HEK293T (cell line): Measurements from ENCODE around the gene SPRR5.

ENCODE experiments used
- CTCF ChIA-PET: fragments of 350-600 bp; formaldehyde crosslinking; extraction: SDS; loops from one replicate; lab custom pipeline; 2021; ENCODE audit warnings: antibody characterized with exemption, inconsistent platforms; lab: Yijun Ruan, JAX
- POLR2A ChIA-PET: fragments of 350-600 bp; formaldehyde crosslinking; extraction: SDS; loops from one replicate; lab custom pipeline; 2020; ENCODE audit warnings: antibody characterized with exemption, inconsistent platforms; lab: Yijun Ruan, JAX
- DNase-seq: peaks from one replicate; pipeline ENCODE4 v3.0.0; 2012; ENCODE audit warnings: mixed read lengths; ENCODE audit errors: extremely low spot score
- ARNT ChIP-seq: fragments of 450-650 bp; IDR thresholded peaks from 2 replicates; pipeline ENCODE4 v1.6.1; 2017; ENCODE audit warnings: mild to moderate bottlenecking
- BHLHE40 ChIP-seq: fragments of 450-650 bp; IDR thresholded peaks from 2 replicates; pipeline ENCODE4 v1.6.1; 2016; ENCODE audit warnings: mild to moderate bottlenecking, moderate library complexity, borderline replicate concordance
- CTBP1 ChIP-seq: fragments of 450-650 bp; IDR thresholded peaks from 2 replicates; pipeline ENCODE4 v1.6.1; 2016; ENCODE audit warnings: borderline replicate concordance
- ELF4 ChIP-seq: fragments of 450-650 bp; IDR thresholded peaks from 2 replicates; pipeline ENCODE4 v1.6.1; 2017; ENCODE audit warnings: antibody characterized with exemption
- FOXA1 ChIP-seq: fragments of 450-650 bp; IDR thresholded peaks from 2 replicates; pipeline ENCODE4 v1.6.1; 2016; ENCODE audit warnings: mild to moderate bottlenecking
- FOXK2 ChIP-seq: fragments of 450-650 bp; IDR thresholded peaks from 2 replicates; pipeline ENCODE4 v1.6.1; 2016; ENCODE audit warnings: mild to moderate bottlenecking
- FOXM1 ChIP-seq: fragments of 450-650 bp; IDR thresholded peaks from 2 replicates; pipeline ENCODE4 v1.6.1; 2017; ENCODE audit warnings: mild to moderate bottlenecking, borderline replicate concordance
- HDGF ChIP-seq: fragments of 450-650 bp; IDR thresholded peaks from 2 replicates; pipeline ENCODE4 v1.6.1; 2017; ENCODE audit warnings: antibody characterized with exemption, borderline replicate concordance
- L3MBTL2 ChIP-seq: fragments of 450-650 bp; conservative IDR thresholded peaks from 2 replicates; pipeline ENCODE4 v1.6.1; 2016; ENCODE audit warnings: mild to moderate bottlenecking
- LEF1 ChIP-seq: fragments of 450-650 bp; IDR thresholded peaks from 2 replicates; pipeline ENCODE4 v1.6.1; 2017; ENCODE audit warnings: mild to moderate bottlenecking, borderline replicate concordance
- NFRKB ChIP-seq: fragments of 450-650 bp; IDR thresholded peaks from 2 replicates; pipeline ENCODE4 v1.6.1; 2016; ENCODE audit warnings: mild to moderate bottlenecking, moderate library complexity
- SP1 ChIP-seq: fragments of 450-650 bp; IDR thresholded peaks from 2 replicates; pipeline ENCODE4 v1.6.1; 2017
- SUZ12 ChIP-seq: fragments of 450-650 bp; IDR thresholded peaks from 2 replicates; pipeline ENCODE4 v1.6.1; 2016; ENCODE audit warnings: mild to moderate bottlenecking
- TARDBP ChIP-seq: fragments of 450-650 bp; IDR thresholded peaks from 2 replicates; pipeline ENCODE4 v1.6.1; 2016
- ZNF384 ChIP-seq: fragments of 450-650 bp; IDR thresholded peaks from 2 replicates; pipeline ENCODE4 v1.6.1; 2016
- TF ChIP-seq, protein P1 (sequence below): fragments of 450-650 bp; IDR thresholded peaks from 2 replicates; pipeline ENCODE4 v1.6.1; 2016

The SPRR5 gene

DNA sequence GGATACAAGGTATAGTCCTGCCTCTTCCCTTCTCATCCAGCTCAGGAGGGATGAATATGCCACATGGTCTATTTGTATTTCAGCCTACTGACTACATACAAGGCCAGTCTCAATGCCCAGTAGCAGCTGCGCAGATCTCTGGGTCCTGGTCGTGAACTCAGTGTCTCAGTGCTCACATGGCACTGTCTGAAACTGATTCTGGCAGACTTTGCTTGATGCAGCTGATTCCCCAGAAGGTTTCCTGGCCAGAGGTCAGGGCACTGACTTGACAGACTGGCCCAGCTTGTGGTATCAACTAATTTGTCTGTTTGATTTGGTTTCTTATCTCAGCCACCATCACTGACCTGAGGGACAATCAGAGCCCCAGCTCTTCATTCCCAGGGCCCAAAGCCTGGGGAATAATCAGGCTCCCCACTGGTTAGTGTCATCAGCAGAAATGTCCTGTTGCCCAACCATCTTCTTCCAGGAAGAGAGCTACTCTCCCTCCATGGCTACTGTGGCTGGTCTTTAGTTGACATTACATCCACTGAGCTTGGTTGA lies 15.9 kb downstream of the SPRR5 start:
- no peak for TF ChIP-seq NFRKB
- no peak for TF ChIP-seq SP1
- no peak for TF ChIP-seq CTBP1
- no peak for TF ChIP-seq L3MBTL2
- TF ChIP-seq FOXM1, result no peak
- no peak for TF ChIP-seq HDGF
- DNase-seq, result no peak
- ChIA-PET POLR2A (no interaction called here), CTCF (no interaction called here)

DNA sequence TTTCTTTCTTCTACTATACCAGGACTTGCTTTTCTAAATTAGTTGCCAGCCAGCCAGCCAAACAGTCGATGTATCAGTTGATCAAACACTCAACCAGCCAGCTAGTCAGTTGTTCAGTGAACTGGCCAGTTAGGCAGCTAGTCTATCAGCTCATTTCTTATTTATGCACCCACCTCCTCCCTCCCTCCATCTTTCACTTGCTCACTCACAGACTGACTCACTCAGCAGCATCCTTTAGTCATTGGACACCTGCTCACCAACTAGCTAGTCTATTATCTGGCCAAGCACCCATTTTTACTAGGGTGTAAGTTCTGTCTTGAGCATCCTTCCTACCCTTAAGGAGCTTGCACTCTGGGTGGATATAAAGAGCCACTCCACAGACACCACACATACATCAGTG lies 17.5 kb downstream of the SPRR5 start:
- TF ChIP-seq FOXK2, result no peak
- no peak for TF ChIP-seq NFRKB
- TF ChIP-seq, protein P1, sequence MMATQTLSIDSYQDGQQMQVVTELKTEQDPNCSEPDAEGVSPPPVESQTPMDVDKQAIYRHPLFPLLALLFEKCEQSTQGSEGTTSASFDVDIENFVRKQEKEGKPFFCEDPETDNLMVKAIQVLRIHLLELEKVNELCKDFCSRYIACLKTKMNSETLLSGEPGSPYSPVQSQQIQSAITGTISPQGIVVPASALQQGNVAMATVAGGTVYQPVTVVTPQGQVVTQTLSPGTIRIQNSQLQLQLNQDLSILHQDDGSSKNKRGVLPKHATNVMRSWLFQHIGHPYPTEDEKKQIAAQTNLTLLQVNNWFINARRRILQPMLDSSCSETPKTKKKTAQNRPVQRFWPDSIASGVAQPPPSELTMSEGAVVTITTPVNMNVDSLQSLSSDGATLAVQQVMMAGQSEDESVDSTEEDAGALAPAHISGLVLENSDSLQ, result no peak
- TF ChIP-seq ELF4, result no peak
- TF ChIP-seq HDGF, result no peak
- no peak for TF ChIP-seq ARNT
- TF ChIP-seq FOXA1, result no peak
- no peak for TF ChIP-seq LEF1
- no peak for TF ChIP-seq CTBP1
- no peak for TF ChIP-seq TARDBP
- no peak for TF ChIP-seq SUZ12
- no peak for TF ChIP-seq BHLHE40
- no peak for TF ChIP-seq ZNF384
- no peak for TF ChIP-seq SP1
- no peak for TF ChIP-seq FOXM1
- no peak for TF ChIP-seq L3MBTL2
- POLR2A ChIA-PET, result no interaction called here
- DNase-seq, result no peak
- CTCF ChIA-PET, result no interaction called here

DNA sequence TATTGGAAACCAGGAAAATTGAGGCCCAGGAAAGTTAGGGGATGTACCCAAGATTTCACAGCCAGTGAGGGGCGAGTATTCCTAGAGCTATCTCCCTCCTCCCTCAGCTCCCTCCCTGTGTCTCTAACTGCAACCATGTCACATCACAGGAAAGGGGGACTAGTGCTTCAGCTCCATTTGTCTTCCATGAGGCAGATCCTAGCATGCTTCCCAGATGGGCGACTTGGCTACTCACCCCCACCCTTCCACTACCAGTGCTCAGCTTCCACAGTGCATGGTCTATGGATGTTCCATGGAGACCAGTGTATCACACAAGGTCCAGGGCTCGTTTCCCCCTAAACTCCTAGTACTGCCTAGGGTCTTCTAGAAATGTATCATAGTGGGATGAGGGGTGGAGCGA lies 18.8 kb downstream of the SPRR5 start:
- TF ChIP-seq ELF4, result no peak
- TF ChIP-seq HDGF, result no peak
- TF ChIP-seq SUZ12, result no peak
- TF ChIP-seq ZNF384, result no peak
- TF ChIP-seq CTBP1, result no peak
- TF ChIP-seq LEF1, result no peak
- no peak for TF ChIP-seq L3MBTL2
- TF ChIP-seq ARNT, result no peak
- no peak for TF ChIP-seq NFRKB
- TF ChIP-seq, protein P1, result no peak
- no peak for TF ChIP-seq BHLHE40
- no peak for TF ChIP-seq FOXM1
- no peak for TF ChIP-seq SP1
- TF ChIP-seq FOXA1, result no peak
- no peak for TF ChIP-seq FOXK2
- TF ChIP-seq TARDBP, result no peak
- POLR2A ChIA-PET, result no interaction called here
- CTCF ChIA-PET, result no interaction called here
- DNase-seq, result no peak

DNA sequence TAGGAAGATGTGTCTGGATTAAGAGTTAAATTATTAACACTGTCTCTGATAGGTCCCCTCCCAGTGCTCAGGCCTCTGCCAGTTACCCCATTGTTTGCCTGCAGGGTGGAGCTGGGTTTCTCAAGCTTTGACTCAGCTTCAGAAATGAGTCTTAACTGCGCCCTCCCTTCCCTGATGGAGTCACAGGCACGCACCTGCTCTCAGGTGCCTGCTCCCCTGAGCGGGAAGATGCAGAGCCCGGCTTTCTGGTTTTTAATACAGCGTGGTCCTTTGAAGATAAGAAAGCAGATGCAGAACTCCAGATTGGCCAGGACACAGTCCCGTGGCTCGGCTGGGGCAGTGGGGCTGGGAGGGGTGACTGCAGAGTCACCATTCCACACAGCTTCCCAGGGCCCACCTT lies 20.2 kb downstream of the SPRR5 start:
- ChIA-PET POLR2A (no interaction called here), CTCF (no interaction called here)
- no peak for DNase-seq
- TF ChIP-seq CTBP1, result no peak
- TF ChIP-seq TARDBP, result no peak
- no peak for TF ChIP-seq LEF1
- no peak for TF ChIP-seq FOXK2

DNA sequence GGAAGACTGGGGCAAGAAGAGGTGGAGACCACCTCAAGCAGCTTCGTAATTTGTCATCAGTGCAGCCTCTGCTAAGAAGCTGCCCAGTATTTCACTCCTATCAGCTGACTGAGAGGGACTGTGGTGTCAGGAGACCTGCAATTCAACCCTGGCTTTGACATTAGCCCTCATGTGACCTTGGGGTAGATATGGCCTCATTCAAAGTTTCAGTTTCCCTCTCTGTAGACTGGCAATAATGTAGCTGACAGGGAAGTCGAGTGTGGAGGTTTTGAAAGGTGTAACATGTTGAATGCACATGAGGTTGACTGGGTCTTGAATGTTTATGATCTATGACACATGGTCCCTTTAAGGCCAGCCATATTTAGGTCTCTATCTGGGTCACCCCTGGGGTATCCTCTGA lies 21.2 kb downstream of the SPRR5 start:
- CTCF ChIA-PET, result interaction anchor here (0.7 kb wide), 1 partner anchor 206 kb away, joined by 3 read pairs; no protein-coding TSS in a partner anchor
- POLR2A ChIA-PET, result no interaction called here
- DNase-seq, result no peak
- no peak for TF ChIP-seq HDGF
- TF ChIP-seq FOXA1, result no peak
- no peak for TF ChIP-seq FOXK2
- no peak for TF ChIP-seq SP1
- TF ChIP-seq ZNF384, result no peak
- no peak for TF ChIP-seq L3MBTL2
- TF ChIP-seq LEF1, result no peak
- TF ChIP-seq NFRKB, result no peak
- no peak for TF ChIP-seq CTBP1

DNA sequence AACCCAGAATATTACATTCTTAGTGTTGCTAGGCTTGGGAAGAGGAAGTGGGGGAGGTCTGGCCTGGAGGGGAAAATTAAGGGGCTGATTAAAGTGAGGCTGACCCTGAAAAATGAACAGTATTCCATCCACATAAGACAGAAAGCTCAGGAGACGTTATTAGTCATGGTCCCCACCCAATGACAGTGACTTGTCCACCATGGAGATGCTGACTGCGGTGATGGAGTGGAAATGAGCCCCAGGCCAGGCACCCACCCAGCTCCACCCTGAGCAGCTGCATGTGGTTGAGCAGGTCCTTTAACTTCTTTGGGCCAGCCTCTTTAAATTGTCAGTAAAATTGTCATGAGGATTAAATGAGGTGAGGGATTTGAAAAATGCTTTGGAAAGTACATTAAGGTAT lies 22.0 kb downstream of the SPRR5 start:
- ChIA-PET CTCF (no interaction called here), POLR2A (no interaction called here)
- TF ChIP-seq LEF1 (no peak), ARNT (no peak), SUZ12 (no peak), FOXA1 (no peak), L3MBTL2 (no peak), NFRKB (no peak), ZNF384 (no peak), FOXK2 (no peak), FOXM1 (no peak), CTBP1 (no peak), TARDBP (no peak), HDGF (no peak), BHLHE40 (no peak), ELF4 (no peak), SP1 (no peak)
- TF ChIP-seq, protein P1, result no peak
- no peak for DNase-seq
